Lower lobe of right lung (tissue), 2 donors: ENCODE measurements around the gene REXO5. TPM values are rescaled to one million over a fixed set of nuclear protein-coding genes. Genes with fewer than 3 reads are reported as not detected.

ENCODE experiments used
- ATAC-seq, 2 donors: fragments of 200-7000 bp; cut with Tn5 transposase; one replicate each; pipeline ENCODE4 v1.9.1; 2020 to 2022; ENCODE audit warnings: mild to moderate bottlenecking in 2 of 2, moderate library complexity in 2 of 2
- DNase-seq: peaks from one replicate; pipeline ENCODE4 v3.0.0-alpha.2; 2020
- H3K27ac ChIP-seq: fragments of 200-600 bp; one replicate; pipeline ENCODE4 v1.8.0; 2022
- H3K27me3 ChIP-seq: fragments of 200-600 bp; one replicate; pipeline ENCODE4 v1.8.0; 2022; ENCODE audit warnings: low read depth
- H3K36me3 ChIP-seq: fragments of 200-600 bp; one replicate; pipeline ENCODE4 v1.8.0; 2022; ENCODE audit warnings: mild to moderate bottlenecking
- H3K4me1 ChIP-seq: fragments of 200-600 bp; one replicate; pipeline ENCODE4 v1.8.0; 2022
- H3K4me3 ChIP-seq: fragments of 200-600 bp; one replicate; pipeline ENCODE4 v1.8.0; 2022; ENCODE audit warnings: mild to moderate bottlenecking
- H3K9me3 ChIP-seq: fragments of 200-600 bp; one replicate; pipeline ENCODE4 v1.8.0; 2022
- intact Hi-C: fragments of 100-400 bp; cut with DNase I; formaldehyde crosslinking; loops from one replicate; pipeline ENCODE4 v1.11.0; 2022
- total RNA-seq: library from RNA; stranded (reverse); fragmentation: NEBNext Ultra II Directional; extraction: Animal tissue kit (Norgen Biotek cat#: 25700); gene quantifications from one replicate; pipeline ENCODE4 v1.2.1, GENCODE V29; 2021
- TF ChIP-seq, protein P1 (sequence below): fragments of 200-600 bp; IDR thresholded peaks from one replicate; pipeline ENCODE4 v1.8.0; 2022; ENCODE audit warnings: antibody characterized with exemption, mild to moderate bottlenecking
- donor health status: DM: no; HTN: yes; CAD: no; lungs with severe emphysema.

REXO5 gene
- total RNA-seq, 1 donor from 2014 or later, result 4.7 TPM

DNA sequence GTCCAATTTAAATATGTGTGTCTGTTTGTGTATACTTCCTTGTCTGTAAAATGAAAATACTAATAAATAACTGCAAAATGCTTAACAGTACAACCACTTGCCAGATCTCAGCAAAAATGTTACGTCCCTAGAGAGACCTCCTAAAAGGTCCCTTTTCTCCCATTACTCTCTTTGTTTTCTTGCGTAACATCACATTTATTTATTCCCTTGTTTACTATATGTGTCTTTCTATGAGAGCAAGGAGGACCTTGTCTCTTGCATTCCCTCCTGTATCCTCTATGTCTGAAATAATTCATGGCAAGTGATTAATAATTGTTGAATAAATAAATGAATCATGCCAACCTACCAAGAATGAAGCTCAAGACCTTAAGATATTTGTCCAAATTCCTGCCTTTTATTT, 40.6 kb upstream of the REXO5 start:
- Histone ChIP-seq H3K36me3 (no peaks in the 10 kb centered on the region), H3K4me3 (no peak overlapping the region), H3K4me1 (peaks cover 11% of the 10 kb centered on the region), H3K9me3 (no peaks in the 10 kb centered on the region), H3K27ac (no peak overlapping the region), H3K27me3 (no peaks in the 10 kb centered on the region)
- no peak for DNase-seq
- ATAC-seq, result no peak
- TF ChIP-seq, protein P1, sequence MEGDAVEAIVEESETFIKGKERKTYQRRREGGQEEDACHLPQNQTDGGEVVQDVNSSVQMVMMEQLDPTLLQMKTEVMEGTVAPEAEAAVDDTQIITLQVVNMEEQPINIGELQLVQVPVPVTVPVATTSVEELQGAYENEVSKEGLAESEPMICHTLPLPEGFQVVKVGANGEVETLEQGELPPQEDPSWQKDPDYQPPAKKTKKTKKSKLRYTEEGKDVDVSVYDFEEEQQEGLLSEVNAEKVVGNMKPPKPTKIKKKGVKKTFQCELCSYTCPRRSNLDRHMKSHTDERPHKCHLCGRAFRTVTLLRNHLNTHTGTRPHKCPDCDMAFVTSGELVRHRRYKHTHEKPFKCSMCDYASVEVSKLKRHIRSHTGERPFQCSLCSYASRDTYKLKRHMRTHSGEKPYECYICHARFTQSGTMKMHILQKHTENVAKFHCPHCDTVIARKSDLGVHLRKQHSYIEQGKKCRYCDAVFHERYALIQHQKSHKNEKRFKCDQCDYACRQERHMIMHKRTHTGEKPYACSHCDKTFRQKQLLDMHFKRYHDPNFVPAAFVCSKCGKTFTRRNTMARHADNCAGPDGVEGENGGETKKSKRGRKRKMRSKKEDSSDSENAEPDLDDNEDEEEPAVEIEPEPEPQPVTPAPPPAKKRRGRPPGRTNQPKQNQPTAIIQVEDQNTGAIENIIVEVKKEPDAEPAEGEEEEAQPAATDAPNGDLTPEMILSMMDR, result no peak
- intact Hi-C loops, result no loop called here

- H3K4me1 ChIP-seq, result peaks cover 11% of the 10 kb centered on the region
- H3K36me3 ChIP-seq, result no peaks in the 10 kb centered on the region
- intact Hi-C loops, result no loop called here
- DNase-seq (no peak), ATAC-seq (no peak)
- H3K27ac ChIP-seq, result no peak overlapping the region
- H3K9me3 ChIP-seq, result no peaks in the 10 kb centered on the region
- H3K4me3 ChIP-seq, result no peak overlapping the region
- H3K27me3 ChIP-seq, result no peaks in the 10 kb centered on the region
- TF ChIP-seq, protein P1, result no peak
Measured at GRCh38 chr16:20766294-20766693, 40.0 kb upstream of the REXO5 start.

DNA sequence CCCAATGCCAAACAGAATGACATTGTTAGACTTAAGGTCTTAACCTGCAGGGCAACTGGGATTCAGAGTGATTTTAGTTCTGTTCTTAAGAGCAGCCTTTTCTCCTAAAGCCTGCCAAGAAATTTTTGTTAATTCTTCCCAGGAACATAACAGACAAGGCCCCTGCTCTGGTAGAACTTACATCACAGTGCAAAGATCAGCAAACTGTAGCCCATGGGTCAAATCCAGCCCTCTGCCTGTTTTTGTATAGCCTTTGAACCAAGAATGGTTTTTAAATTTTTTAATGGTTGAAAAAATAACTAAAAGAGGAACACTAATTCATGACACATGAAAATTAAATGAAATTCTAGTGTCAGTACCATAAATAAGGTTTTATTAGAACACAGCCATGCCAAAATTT, 38.8 kb upstream of the REXO5 start:
- peaks cover 11% of the 10 kb centered on the region for H3K4me1 ChIP-seq
- TF ChIP-seq, protein P1, result no peak
- no peak overlapping the region for H3K27ac ChIP-seq
- DNase-seq (no peak), ATAC-seq (no peak)
- no peaks in the 10 kb centered on the region for H3K9me3 ChIP-seq
- no peaks in the 10 kb centered on the region for H3K27me3 ChIP-seq
- intact Hi-C loops, result no loop called here
- no peak overlapping the region for H3K4me3 ChIP-seq
- no peaks in the 10 kb centered on the region for H3K36me3 ChIP-seq

GRCh38 chr16:20768121-20768520, 38.2 kb upstream of the REXO5 start:
- TF ChIP-seq, protein P1, result no peak
- H3K4me1 ChIP-seq, result peaks cover 9% of the 10 kb centered on the region
- no peaks in the 10 kb centered on the region for H3K27me3 ChIP-seq
- no peaks in the 10 kb centered on the region for H3K9me3 ChIP-seq
- intact Hi-C loops, result no loop called here
- H3K27ac ChIP-seq, result no peak overlapping the region
- H3K4me3 ChIP-seq, result no peak overlapping the region
- no peak for DNase-seq
- no peak for ATAC-seq
- H3K36me3 ChIP-seq, result no peaks in the 10 kb centered on the region

GRCh38 chr16:20768818-20769217, 37.5 kb upstream of the REXO5 start:
- ATAC-seq (no peak), DNase-seq (no peak)
- intact Hi-C loops, result no loop called here
- TF ChIP-seq, protein P1, result no peak
- no peaks in the 10 kb centered on the region for H3K9me3 ChIP-seq
- no peaks in the 10 kb centered on the region for H3K27me3 ChIP-seq
- H3K4me3 ChIP-seq, result no peak overlapping the region
- H3K36me3 ChIP-seq, result no peaks in the 10 kb centered on the region
- H3K4me1 ChIP-seq, result peaks cover 7% of the 10 kb centered on the region
- H3K27ac ChIP-seq, result no peak overlapping the region

DNA sequence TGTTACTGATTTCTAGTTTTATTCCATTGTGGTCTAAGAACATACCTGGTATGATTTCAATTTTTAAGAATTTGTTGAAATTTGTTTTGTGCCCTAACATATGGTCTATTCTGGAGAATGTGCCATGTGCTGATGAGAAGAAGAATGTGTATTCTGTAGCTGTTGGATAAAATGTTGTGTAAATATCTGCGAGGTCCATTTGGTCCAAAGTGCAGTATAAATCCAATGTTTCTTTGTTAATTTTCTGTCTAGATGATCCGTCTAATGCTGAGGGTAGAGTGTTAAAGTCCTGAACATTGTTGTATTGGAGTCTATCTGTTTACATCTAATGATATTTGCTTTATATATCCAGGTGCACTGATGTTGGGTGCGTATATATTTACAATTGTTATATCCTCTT, 32.6 kb upstream of the REXO5 start:
- no peak overlapping the region for H3K27ac ChIP-seq
- no peaks in the 10 kb centered on the region for H3K4me1 ChIP-seq
- ATAC-seq, result no peak
- no peaks in the 10 kb centered on the region for H3K36me3 ChIP-seq
- no peak for DNase-seq
- no peaks in the 10 kb centered on the region for H3K9me3 ChIP-seq
- no peaks in the 10 kb centered on the region for H3K27me3 ChIP-seq
- TF ChIP-seq, protein P1, result no peak
- intact Hi-C loops, result no loop called here
- no peak overlapping the region for H3K4me3 ChIP-seq
